SU-DHL-6 (cell line): ENCODE results near the gene GREB1L.

Experiments
- CTCF ChIP-seq: fragments of 200-600 bp; sonication (generic); IDR thresholded peaks from one replicate; pipeline ENCODE4 v1.5.1; 2017; ENCODE audit warnings: antibody characterized with exemption, mild to moderate bottlenecking, low read length, moderate library complexity; ENCODE audit not compliant: insufficient read depth, poor library complexity, severe bottlenecking
- EZH2phosphoT487 ChIP-seq: fragments of 200-600 bp; sonication (generic), shearing (Covaris generic); conservative IDR thresholded peaks from 2 replicates; pipeline ENCODE4 v1.6.1; 2018; ENCODE audit warnings: mild to moderate bottlenecking, antibody characterized with exemption, low read length, moderate library complexity, mixed read lengths

GRCh38 chr18:21272016-21272579 is 30.1 kb downstream of the GREB1L start:
- no peak for TF ChIP-seq CTCF
- no peak for TF ChIP-seq EZH2phosphoT487
